A673 (cell line): ENCODE measurements around the gene RSRC1.
"Not testable (repeated sequence)": the region's sequence is repeated elsewhere in the genome, so short reads cannot be mapped to it uniquely, and the experiment has no call there.

Source experiments
- EZH2 ChIP-seq: fragments of 200-600 bp; sonication (generic); IDR thresholded peaks from 2 replicates; pipeline ENCODE4 v1.6.1; 2017; ENCODE audit warnings: borderline replicate concordance, low read depth, mild to moderate bottlenecking, mixed read lengths, antibody characterized with exemption, low read length; ENCODE audit not compliant: poor library complexity, severe bottlenecking
- TF ChIP-seq, protein P1 (sequence below): fragments of 300-800, 200-600 bp; sonication (generic); conservative IDR thresholded peaks from 2 replicates; pipeline ENCODE4 v1.5.1; 2017; ENCODE audit warnings: low read depth, mild to moderate bottlenecking, antibody characterized with exemption, low read length, moderate library complexity, mixed read lengths

DNA sequence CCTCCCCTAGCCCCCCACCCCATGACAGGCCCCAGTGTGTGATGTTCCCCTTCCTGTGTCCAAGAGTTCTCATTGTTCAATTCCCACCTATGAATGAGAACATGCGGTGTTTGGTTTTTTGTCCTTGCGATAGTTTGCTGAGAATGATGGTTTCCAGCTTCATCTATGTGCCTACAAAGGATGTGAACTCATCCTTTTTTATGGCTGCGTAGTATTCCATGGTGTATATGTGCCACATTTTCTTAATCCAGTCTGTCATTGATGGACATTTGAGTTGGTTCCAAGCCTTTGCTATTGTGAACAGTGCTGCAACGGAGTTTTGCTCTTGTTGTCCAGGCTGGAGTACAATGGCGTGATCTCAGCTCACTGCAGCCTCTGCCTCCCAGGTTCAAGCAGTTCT is 12.8 kb downstream of the RSRC1 start:
- TF ChIP-seq, protein P1, sequence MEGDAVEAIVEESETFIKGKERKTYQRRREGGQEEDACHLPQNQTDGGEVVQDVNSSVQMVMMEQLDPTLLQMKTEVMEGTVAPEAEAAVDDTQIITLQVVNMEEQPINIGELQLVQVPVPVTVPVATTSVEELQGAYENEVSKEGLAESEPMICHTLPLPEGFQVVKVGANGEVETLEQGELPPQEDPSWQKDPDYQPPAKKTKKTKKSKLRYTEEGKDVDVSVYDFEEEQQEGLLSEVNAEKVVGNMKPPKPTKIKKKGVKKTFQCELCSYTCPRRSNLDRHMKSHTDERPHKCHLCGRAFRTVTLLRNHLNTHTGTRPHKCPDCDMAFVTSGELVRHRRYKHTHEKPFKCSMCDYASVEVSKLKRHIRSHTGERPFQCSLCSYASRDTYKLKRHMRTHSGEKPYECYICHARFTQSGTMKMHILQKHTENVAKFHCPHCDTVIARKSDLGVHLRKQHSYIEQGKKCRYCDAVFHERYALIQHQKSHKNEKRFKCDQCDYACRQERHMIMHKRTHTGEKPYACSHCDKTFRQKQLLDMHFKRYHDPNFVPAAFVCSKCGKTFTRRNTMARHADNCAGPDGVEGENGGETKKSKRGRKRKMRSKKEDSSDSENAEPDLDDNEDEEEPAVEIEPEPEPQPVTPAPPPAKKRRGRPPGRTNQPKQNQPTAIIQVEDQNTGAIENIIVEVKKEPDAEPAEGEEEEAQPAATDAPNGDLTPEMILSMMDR = not testable (repeated sequence)
- not testable (repeated sequence) for TF ChIP-seq EZH2
